Measurements from ENCODE around the gene METRNL.

METRNL gene

GRCh38 chr17:83099086-83099555, 19.7 kb downstream of the METRNL start:
- H3K4me3 ChIP-seq (ENCODE audit: low read depth, low read length), result no peak overlapping the region
- TF ChIP-seq, protein P1, sequence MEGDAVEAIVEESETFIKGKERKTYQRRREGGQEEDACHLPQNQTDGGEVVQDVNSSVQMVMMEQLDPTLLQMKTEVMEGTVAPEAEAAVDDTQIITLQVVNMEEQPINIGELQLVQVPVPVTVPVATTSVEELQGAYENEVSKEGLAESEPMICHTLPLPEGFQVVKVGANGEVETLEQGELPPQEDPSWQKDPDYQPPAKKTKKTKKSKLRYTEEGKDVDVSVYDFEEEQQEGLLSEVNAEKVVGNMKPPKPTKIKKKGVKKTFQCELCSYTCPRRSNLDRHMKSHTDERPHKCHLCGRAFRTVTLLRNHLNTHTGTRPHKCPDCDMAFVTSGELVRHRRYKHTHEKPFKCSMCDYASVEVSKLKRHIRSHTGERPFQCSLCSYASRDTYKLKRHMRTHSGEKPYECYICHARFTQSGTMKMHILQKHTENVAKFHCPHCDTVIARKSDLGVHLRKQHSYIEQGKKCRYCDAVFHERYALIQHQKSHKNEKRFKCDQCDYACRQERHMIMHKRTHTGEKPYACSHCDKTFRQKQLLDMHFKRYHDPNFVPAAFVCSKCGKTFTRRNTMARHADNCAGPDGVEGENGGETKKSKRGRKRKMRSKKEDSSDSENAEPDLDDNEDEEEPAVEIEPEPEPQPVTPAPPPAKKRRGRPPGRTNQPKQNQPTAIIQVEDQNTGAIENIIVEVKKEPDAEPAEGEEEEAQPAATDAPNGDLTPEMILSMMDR (IDR thresholded peaks at IDR 0.05; ENCODE audit: low read depth, low read length), result no peak

DNA sequence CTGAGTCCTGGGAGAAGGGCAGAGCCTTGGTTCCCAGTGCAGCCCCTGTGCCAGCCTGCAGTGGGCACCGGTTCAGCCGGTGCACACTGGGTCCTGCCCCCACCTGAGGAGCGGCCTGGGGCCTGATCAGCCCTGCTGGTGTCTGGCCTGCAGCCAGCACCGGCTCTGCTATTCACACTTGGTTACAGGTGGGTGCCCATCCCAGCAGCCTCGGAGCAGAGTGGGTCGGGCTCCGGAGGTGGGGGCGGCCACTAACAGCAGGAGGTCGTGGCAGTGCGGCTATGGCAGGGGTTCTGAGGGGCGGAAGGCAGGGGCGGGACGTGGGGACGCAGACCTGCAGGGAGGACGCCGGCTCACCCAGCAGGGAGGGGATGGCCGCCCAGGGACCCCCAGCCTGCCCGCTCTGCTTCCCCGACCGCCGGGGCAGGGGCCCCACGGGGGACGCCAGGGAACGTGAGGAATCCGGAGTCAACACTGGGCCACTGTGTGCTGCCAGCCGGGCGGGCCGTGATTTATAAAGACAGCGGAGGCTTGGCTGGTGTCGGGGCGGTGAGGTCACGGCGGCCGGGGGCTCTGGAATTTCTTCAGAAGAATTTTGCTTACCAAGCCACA, 20.3 kb downstream of the METRNL start:
- TF ChIP-seq, protein P1 (IDR thresholded peaks at IDR 0.05; ENCODE audit: low read depth, low read length), result no peak
- no peak overlapping the region for H3K4me3 ChIP-seq (ENCODE audit: low read depth, low read length)

- H3K4me3 ChIP-seq (ENCODE audit: low read depth, low read length), result no peak overlapping the region
- TF ChIP-seq, protein P1 (IDR thresholded peaks at IDR 0.05; ENCODE audit: low read depth, low read length), result no peak
These were observed 20.9 kb downstream of the METRNL start for GRCh38 chr17:83100220-83100852.

DNA sequence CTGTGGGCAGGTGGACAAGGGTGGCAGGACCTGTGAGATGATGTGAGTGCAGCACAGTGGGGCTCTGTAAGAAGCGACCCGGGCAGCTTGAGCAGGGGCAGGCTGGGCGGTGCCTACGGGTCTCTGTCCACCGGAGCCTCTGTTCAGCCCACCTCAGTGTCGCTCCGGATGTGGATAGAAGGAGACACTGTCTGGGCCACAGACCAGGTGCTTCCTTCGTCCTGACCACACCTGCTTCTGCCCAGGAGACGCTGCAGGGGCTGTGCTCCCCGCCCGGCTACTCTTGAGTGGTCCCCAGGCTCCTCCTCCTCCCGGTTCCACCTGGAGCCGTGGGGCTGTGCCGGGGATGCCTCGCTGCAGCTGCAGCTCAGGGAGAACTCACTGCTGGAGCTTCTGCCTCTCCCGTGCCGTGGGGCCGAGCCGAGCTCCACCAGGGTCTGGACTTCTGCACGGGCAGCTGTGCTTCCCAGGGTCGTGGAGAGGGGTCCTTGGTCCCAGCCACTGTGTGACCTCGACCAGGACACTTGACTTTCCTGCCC, 21.5 kb downstream of the METRNL start:
- TF ChIP-seq, protein P1 (IDR thresholded peaks at IDR 0.05; ENCODE audit: low read depth, low read length), result no peak
- H3K4me3 ChIP-seq (ENCODE audit: low read depth, low read length), result no peak overlapping the region

- no peak overlapping the region for H3K4me3 ChIP-seq (ENCODE audit: low read depth, low read length)
These were observed 22.5 kb downstream of the METRNL start for GRCh38 chr17:83101805-83102480.

GRCh38 chr17:83103200-83103942, 24.0 kb downstream of the METRNL start:
- H3K4me3 ChIP-seq (ENCODE audit: low read depth, low read length), result no peak overlapping the region

More at GRCh38 chr17:83101805-83102480, 22.5 kb downstream of the METRNL start:
- TF ChIP-seq, protein P1 (IDR thresholded peaks at IDR 0.05; ENCODE audit: low read depth, low read length), result no peak

More at GRCh38 chr17:83103200-83103942, 24.0 kb downstream of the METRNL start:
- TF ChIP-seq, protein P1 (IDR thresholded peaks at IDR 0.05; ENCODE audit: low read depth, low read length), result no peak

Data from WI38 (cell line).